H1 (cell line): ENCODE measurements around the gene ABCA2. TPM values are rescaled to one million over a fixed set of nuclear protein-coding genes. Genes with fewer than 3 reads are reported as not detected.

Experiments used
- CTCF ChIA-PET: fragments of 300-600 bp; sonication (Branson Sonifier 250); formaldehyde crosslinking; loops from one replicate; lab custom pipeline; 2021; ENCODE audit not compliant: partially characterized antibody; lab: Charles Lee
- POLR2A ChIA-PET: fragments of 300-600 bp; sonication (Branson Sonifier 250); formaldehyde crosslinking; loops from one replicate; lab custom pipeline; 2021; ENCODE audit warnings: inconsistent platforms; ENCODE audit not compliant: partially characterized antibody; lab: Charles Lee
- DNase-seq, 2 experiments: peaks; one replicate each; pipeline versions ENCODE4 v3.0.0 to v3.0.0-alpha.2; 2010 to 2022; ENCODE audit warnings: low spot score in 2 of 2, low read depth in 1 of 2, mixed read lengths in 1 of 2
- FAIRE-seq: peaks from 2 replicates; lab custom pipeline; 2011; peaks lifted over from hg19 to GRCh38; lab: Jason Lieb, UNC
- H2AFZ ChIP-seq: 2 replicates; pipeline ENCODE4 v1.8.1; 2012; ENCODE audit warnings: low read length, inconsistent platforms
- H2AK5ac ChIP-seq: 2 replicates; pipeline ENCODE4 v1.6.1; 2013; ENCODE audit warnings: low read depth, low read length
- H2BK120ac ChIP-seq: replicated peaks from 2 replicates; pipeline ENCODE3; 2013; ENCODE audit warnings: low read depth, low read length, inconsistent platforms
- H2BK12ac ChIP-seq: 2 replicates; pipeline ENCODE4 v1.6.1; 2013; ENCODE audit warnings: low read depth, low read length
- H2BK15ac ChIP-seq: 2 replicates; pipeline ENCODE4 v1.6.1; 2013; ENCODE audit warnings: low read length
- H2BK20ac ChIP-seq: 2 replicates; pipeline ENCODE4 v1.6.1; 2013; ENCODE audit warnings: low read length
- H2BK5ac ChIP-seq: 2 replicates; pipeline ENCODE4 v1.6.1; 2013; ENCODE audit warnings: low read depth, low read length
- H3K14ac ChIP-seq: 2 replicates; pipeline ENCODE4 v1.6.1; 2013; ENCODE audit warnings: inconsistent platforms; ENCODE audit not compliant: insufficient read length
- H3K18ac ChIP-seq: 2 replicates; pipeline ENCODE4 v1.6.1; 2013; ENCODE audit warnings: low read length; ENCODE audit errors: extremely low read depth
- H3K23ac ChIP-seq: 2 replicates; pipeline ENCODE4 v1.6.1; 2013; ENCODE audit warnings: inconsistent platforms; ENCODE audit not compliant: insufficient read length
- H3K23me2 ChIP-seq: 2 replicates; pipeline ENCODE4 v1.6.1; 2013; ENCODE audit warnings: low read depth, low read length
- H3K27ac ChIP-seq: 2 replicates; pipeline ENCODE4 v1.6.1; 2011; ENCODE audit warnings: low read depth, low read length, inconsistent platforms
- H3K27me3 ChIP-seq, 4 experiments: replicated peaks in 1 of 4; 1 replicate in 1 of 4; 2 replicates in 3 of 4; pipeline versions ENCODE4 v1.6.1 to v1.8.1; 2011 to 2013; ENCODE audit warnings: low read length in 3 of 4, mild to moderate bottlenecking in 3 of 4, inconsistent platforms in 2 of 4, mixed read lengths in 2 of 4, moderate library complexity in 1 of 4; ENCODE audit not compliant: control insufficient read depth in 3 of 4, insufficient read depth in 3 of 4; ENCODE audit errors: extremely low read depth in 1 of 4
- H3K36me3 ChIP-seq, 4 experiments: 2 replicates each; pipeline versions ENCODE4 v1.6.1 to v1.8.1; 2011 to 2013; ENCODE audit warnings: mild to moderate bottlenecking in 4 of 4, low read length in 3 of 4, moderate library complexity in 2 of 4, control low read depth in 1 of 4, inconsistent platforms in 1 of 4; ENCODE audit not compliant: insufficient read depth in 4 of 4, control insufficient read depth in 2 of 4
- H3K4ac ChIP-seq: replicated peaks from 2 replicates; pipeline ENCODE3; 2013; ENCODE audit warnings: low read length, low read depth, mixed read lengths, inconsistent platforms; ENCODE audit not compliant: insufficient read length
- H3K4me1 ChIP-seq, 4 experiments: replicated peaks in 1 of 4; 1 replicate in 1 of 4; 2 replicates in 3 of 4; pipeline versions ENCODE4 v1.6.1 to v1.8.1; 2011 to 2013; ENCODE audit warnings: low read length in 3 of 4, inconsistent platforms in 2 of 4, mixed read lengths in 1 of 4; ENCODE audit not compliant: insufficient read depth in 4 of 4, control insufficient read depth in 3 of 4
- H3K4me2 ChIP-seq, 2 experiments: 2 replicates each; pipeline versions ENCODE4 v1.6.1 to v1.8.1; 2011 to 2013; ENCODE audit warnings: low read depth in 2 of 2, low read length in 2 of 2, control low read depth in 1 of 2, inconsistent platforms in 1 of 2, mild to moderate bottlenecking in 1 of 2; ENCODE audit not compliant: insufficient read depth in 1 of 2
- H3K4me3 ChIP-seq, 4 experiments: fragments of 200-600, 300-600 bp in 1 of 4; sonication (generic), shearing (Covaris generic), sonication (Bioruptor Twin) in 1 of 4; 2 replicates each; pipeline versions ENCODE4 v1.5.1 to v1.8.1; 2011 to 2016; ENCODE audit warnings: low read length in 4 of 4, low read depth in 3 of 4, control low read depth in 2 of 4, inconsistent platforms in 2 of 4, mild to moderate bottlenecking in 2 of 4, mixed read lengths in 1 of 4, moderate library complexity in 1 of 4; ENCODE audit not compliant: insufficient read depth in 2 of 4; ENCODE audit errors: extremely low read depth in 1 of 4
- H3K56ac ChIP-seq: replicated peaks from 2 replicates; pipeline ENCODE3; 2013; ENCODE audit warnings: low read depth, mild to moderate bottlenecking, mixed read lengths, low read length, inconsistent platforms; ENCODE audit not compliant: insufficient read length
- H3K79me1 ChIP-seq: 2 replicates; pipeline ENCODE4 v1.6.1; 2013; ENCODE audit warnings: low read depth, low read length, control low read depth
- H3K79me2 ChIP-seq, 2 experiments: 2 replicates each; pipeline versions ENCODE4 v1.6.1 to v1.8.1; 2012 to 2013; ENCODE audit warnings: low read length in 2 of 2, mild to moderate bottlenecking in 2 of 2, inconsistent platforms in 1 of 2; ENCODE audit not compliant: insufficient read depth in 2 of 2, control insufficient read depth in 1 of 2
- H3K9ac ChIP-seq, 4 experiments: replicated peaks in 1 of 4; 1 replicate in 1 of 4; 2 replicates in 3 of 4; pipeline versions ENCODE4 v1.6.1 to v1.8.1; 2011 to 2013; ENCODE audit warnings: low read depth in 3 of 4, low read length in 3 of 4, control low read depth in 2 of 4, mild to moderate bottlenecking in 2 of 4, moderate library complexity in 2 of 4, inconsistent platforms in 1 of 4; ENCODE audit errors: extremely low read depth in 1 of 4
- H3K9me3 ChIP-seq, 2 experiments: 2 replicates each; pipeline versions ENCODE4 v1.6.1 to v1.8.1; 2012 to 2013; ENCODE audit warnings: mild to moderate bottlenecking in 2 of 2, moderate library complexity in 2 of 2, control low read depth in 1 of 2, inconsistent platforms in 1 of 2, low read depth in 1 of 2, low read length in 1 of 2, mixed read lengths in 1 of 2; ENCODE audit not compliant: insufficient read depth in 2 of 2
- H4K20me1 ChIP-seq, 2 experiments: replicated peaks in 1 of 2; 2 replicates each; pipeline versions ENCODE3 to v1.8.1; 2011 to 2013; ENCODE audit warnings: inconsistent platforms in 2 of 2, low read length in 2 of 2, mild to moderate bottlenecking in 1 of 2; ENCODE audit not compliant: insufficient read depth in 2 of 2, control insufficient read depth in 1 of 2
- H4K5ac ChIP-seq: 2 replicates; pipeline ENCODE4 v1.6.1; 2013; ENCODE audit warnings: low read length, low read depth, mixed read lengths, inconsistent platforms; ENCODE audit not compliant: insufficient read length
- H4K8ac ChIP-seq: 2 replicates; pipeline ENCODE4 v1.8.0; 2013; ENCODE audit warnings: mild to moderate bottlenecking, moderate library complexity, low read length, inconsistent platforms; ENCODE audit not compliant: insufficient read depth; ENCODE audit errors: extremely low read depth
- H4K91ac ChIP-seq: replicated peaks from 2 replicates; pipeline ENCODE3; 2013; ENCODE audit warnings: low read length, mixed read lengths, inconsistent platforms; ENCODE audit not compliant: insufficient read length
- CBX5 ChIP-seq: fragments of 300-800, 300-1000 bp; sonication (generic); IDR thresholded peaks from 2 replicates; pipeline ENCODE4 v1.7.1; 2016; ENCODE audit warnings: antibody characterized with exemption, low read length, low read depth
- CTCF ChIP-seq, 3 experiments: IDR thresholded peaks; 1 replicate in 2 of 3; 2 replicates in 1 of 3; pipeline versions ENCODE4 v1.5.1 to v1.6.1; 2011; ENCODE audit warnings: low read length in 3 of 3, mild to moderate bottlenecking in 3 of 3, inconsistent platforms in 2 of 3, low read depth in 1 of 3, moderate library complexity in 1 of 3; ENCODE audit not compliant: insufficient read depth in 1 of 3; ENCODE audit errors: control extremely low read depth in 1 of 3
- E2F6 ChIP-seq: IDR thresholded peaks from 2 replicates; pipeline ENCODE4 v1.6.1; 2012; ENCODE audit warnings: inconsistent platforms
- GABPA ChIP-seq: IDR thresholded peaks from 2 replicates; pipeline ENCODE4 v1.6.1; 2011; ENCODE audit warnings: mild to moderate bottlenecking, low read length, moderate library complexity, borderline replicate concordance; ENCODE audit not compliant: insufficient read depth
- POLR2AphosphoS5 ChIP-seq: IDR thresholded peaks from 2 replicates; pipeline ENCODE4 v1.6.1; 2011; ENCODE audit warnings: low read depth, low read length
- RBBP5 ChIP-seq: IDR thresholded peaks from 2 replicates; pipeline ENCODE4 v1.7.1; 2012; ENCODE audit warnings: low read depth, mild to moderate bottlenecking, inconsistent platforms, low read length, moderate library complexity, borderline replicate concordance
- RNF2 ChIP-seq: fragments of 200-900, 300-1000 bp; sonication (generic); IDR thresholded peaks from 2 replicates; pipeline ENCODE4 v1.7.1; 2016; ENCODE audit warnings: borderline replicate concordance, low read depth, mild to moderate bottlenecking, antibody characterized with exemption, low read length; ENCODE audit not compliant: poor library complexity, severe bottlenecking; ENCODE audit errors: missing control alignments
- TAF1 ChIP-seq: IDR thresholded peaks from 2 replicates; pipeline ENCODE4 v1.6.1; 2011; ENCODE audit warnings: mild to moderate bottlenecking, low read depth, low read length
- WGBS, 2 experiments: shearing (Covaris generic) in 1 of 2; methylation state at CpG; one replicate each; pipeline versions ENCODE4 v1.1.6 to v1.1.7; 2013 to 2015; ENCODE audit warnings: low lambda C conversion rate in 2 of 2, mixed read lengths in 2 of 2, inconsistent platforms in 1 of 2, low coverage in 1 of 2, missing lambda C conversion rate in 1 of 2; ENCODE audit not compliant: insufficient replicate concordance in 2 of 2, insufficient coverage in 1 of 2, insufficient read length in 1 of 2; ENCODE audit errors: extremely low coverage in 1 of 2, missing lambda C conversion rate in 1 of 2; 5-methylcytosine and 5-hydroxymethylcytosine counted together
- polyA plus RNA-seq, 7 experiments: library from polyadenylated mRNA; depleted of rRNA in 3 of 7; stranded (reverse) in 5 of 7; unstranded in 2 of 7; fragments of >200 nt in 5 of 7; fragments of 200-250 nt in 2 of 7; gene quantifications; 1 replicate in 5 of 7; 2 replicates in 1 of 7; 4 replicates in 1 of 7; pipeline versions ENCODE4 v1.2.1 to v1.2.3, GENCODE V29; 2011 to 2013; ENCODE audit warnings: missing spikeins in 2 of 7, mixed read lengths in 2 of 7
- total RNA-seq: library from RNA; stranded (reverse); fragmentation: NEBNext Ultra II Directional; extraction: Animal tissue kit (Norgen Biotek cat#: 25700); gene quantifications from 2 replicates; pipeline ENCODE4 v1.2.1, GENCODE V29; 2021

The ABCA2 gene
- total and polyA plus RNA-seq, 2 of the 8 experiments (the other 6 are each of a cell fraction or from before 2014, with no cell fraction given), result 12.5 to 14.3 TPM

- Histone ChIP-seq H3K14ac (no peak overlapping the region), H2BK120ac (no peak overlapping the region), H3K4me1 (peaks cover 0 to 7% (median under 1%) of the 10 kb centered on the region in 4 experiments; a peak in 2 of 7 replicates), H3K4me2 (no peak overlapping the region), H2BK15ac (no peak overlapping the region), H2BK5ac (no peak overlapping the region), H3K9ac (no peak overlapping the region), H3K23ac (no peak overlapping the region), H3K18ac (no peak overlapping the region), H3K4ac (no peak overlapping the region), H4K8ac (no peak overlapping the region), H3K27me3 (no peaks in the 10 kb centered on the region; a peak in 1 of 7 replicates), H2BK20ac (no peak overlapping the region), H3K79me1 (no peaks in the 10 kb centered on the region), H2AK5ac (no peak overlapping the region), H3K9me3 (peaks cover 0 to 27% of the 10 kb centered on the region in 2 experiments; a peak in 2 of 4 replicates), H4K20me1 (peaks cover 0 to 2% of the 10 kb centered on the region in 2 experiments), H3K23me2 (no peaks in the 10 kb centered on the region; the same call in 1 of the 2 replicates), H4K5ac (no peak overlapping the region), H4K91ac (no peak overlapping the region), H3K36me3 (peaks cover 0 to 13% (median 0%) of the 10 kb centered on the region in 4 experiments; a peak in 1 of 8 replicates), H3K27ac (no peak overlapping the region)
- WGBS, 2 experiments, result 84% methylated on average over 11 of the region's 16 CpGs; no CpG with 5 or more reads in 1 of the 2 experiments
- DNase-seq (no peak), FAIRE-seq (no peak)
- ChIA-PET CTCF (interaction anchor here (0.8 to 7.2 kb wide), 5 partner anchors 14 to 69 kb away, joined by 3 to 54 read pairs (median 6); partner anchors contain the start of genes ABCA2 and FUT7), POLR2A (no interaction called here)
- TF ChIP-seq RNF2 (no peak), POLR2AphosphoS5 (no peak), RBBP5 (no peak), GABPA (no peak), CTCF (IDR thresholded peaks at IDR 0.05; ENCODE audit: control extremely low read depth in 1 of 3, insufficient read depth in 1 of 3, low read depth in 1 of 3, low read length in 3 of 3) (no peak), E2F6 (no peak), CBX5 (no peak), TAF1 (no peak)
- TF ChIP-seq, all 59 proteins: peak for 0
- Histone ChIP-seq H2BK12ac (no peak overlapping the region), H2AFZ (no peak overlapping the region), H3K4me3 (no peak overlapping the region), H3K56ac (no peak overlapping the region), H3K79me2 (no peaks in the 10 kb centered on the region)
These were observed 11.6 kb downstream of the ABCA2 start for GRCh38 chr9:137016436-137016835.
